ENCODE results near the gene DPP10. TPM values are rescaled to one million over a fixed set of nuclear protein-coding genes. Genes with fewer than 3 reads are reported as not detected.

The DPP10 gene
- total RNA-seq, 1 experiment from 2014 or later: not detected

DNA sequence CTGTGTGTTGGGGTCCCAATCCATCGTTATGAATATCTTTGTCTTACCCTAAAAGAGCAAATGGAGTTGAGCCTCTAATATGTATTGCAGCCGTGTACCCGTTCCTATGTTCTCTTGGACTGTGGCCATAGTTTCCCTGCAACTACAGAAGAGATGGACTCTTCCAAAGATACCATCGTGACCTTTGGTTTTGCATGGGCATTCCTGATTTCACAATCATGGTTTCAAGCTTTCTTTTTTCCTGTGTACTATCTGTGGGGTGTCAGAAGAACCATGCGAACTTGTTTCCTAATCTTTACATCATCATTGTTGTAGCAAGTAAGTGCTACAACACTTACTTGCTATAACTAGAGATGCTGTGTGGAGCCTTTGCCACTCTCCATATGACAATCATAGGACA lies 1295.7 kb downstream of the DPP10 start:
- DNase-seq (ENCODE audit: low read depth): no peak

DNA sequence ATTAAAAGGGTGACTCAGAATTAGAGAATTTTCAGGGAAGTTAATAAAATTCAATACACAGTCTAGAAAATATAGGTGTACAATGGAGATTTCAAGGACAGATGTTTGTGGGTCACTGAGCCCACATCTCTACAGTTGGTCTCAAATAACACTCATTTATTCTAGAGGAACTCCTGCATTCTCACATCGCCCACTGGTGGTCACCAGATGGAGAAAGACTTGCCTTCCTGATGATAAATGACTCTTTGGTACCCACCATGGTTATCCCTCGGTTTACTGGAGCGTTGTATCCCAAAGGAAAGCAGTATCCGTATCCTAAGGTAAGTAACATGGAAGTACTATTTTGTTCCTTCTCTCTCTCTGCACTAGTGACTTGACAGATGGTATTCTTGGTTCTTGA lies 1297.1 kb downstream of the DPP10 start:
- no peak for DNase-seq (ENCODE audit: low read depth)

DNA sequence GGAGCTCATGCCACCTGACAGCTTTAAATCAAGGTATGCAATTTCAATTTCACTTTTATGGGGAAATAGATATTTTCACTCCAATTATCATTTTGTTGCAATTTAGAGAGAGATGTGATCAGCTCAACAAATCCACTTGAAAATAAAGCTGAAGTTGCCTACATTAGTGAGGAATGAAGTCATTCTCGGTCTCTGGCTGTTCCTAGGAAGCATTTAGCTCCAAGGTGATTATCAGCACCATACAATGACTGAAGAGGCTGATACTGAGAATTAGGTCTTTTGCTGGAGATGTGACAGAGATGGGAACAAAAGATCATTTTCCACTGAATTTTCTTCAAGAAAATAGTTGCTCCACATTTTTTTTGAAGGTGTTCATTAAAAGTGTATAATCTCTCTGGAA lies 1303.7 kb downstream of the DPP10 start:
- no peak for DNase-seq (ENCODE audit: low read depth)

DNA sequence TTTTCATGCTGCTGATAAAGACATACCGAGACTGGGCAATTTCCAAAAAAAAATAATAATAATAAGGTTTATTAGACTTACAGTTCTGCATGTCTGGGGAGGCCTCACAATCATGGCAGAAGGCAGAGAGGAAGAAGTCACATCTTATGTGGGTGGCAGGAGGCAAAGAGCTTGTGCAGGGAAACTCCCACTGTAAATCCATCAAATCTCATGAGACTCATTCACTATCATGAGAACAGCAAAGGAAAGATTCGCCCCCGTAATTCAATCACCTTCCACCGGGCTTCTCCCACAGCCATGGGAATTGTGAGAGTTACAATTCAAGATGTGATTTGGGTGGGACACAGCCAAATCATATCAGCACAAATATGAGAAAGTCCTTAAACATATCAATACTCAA lies 1314.8 kb downstream of the DPP10 start:
- no peak for DNase-seq (ENCODE audit: low read depth)

DNA sequence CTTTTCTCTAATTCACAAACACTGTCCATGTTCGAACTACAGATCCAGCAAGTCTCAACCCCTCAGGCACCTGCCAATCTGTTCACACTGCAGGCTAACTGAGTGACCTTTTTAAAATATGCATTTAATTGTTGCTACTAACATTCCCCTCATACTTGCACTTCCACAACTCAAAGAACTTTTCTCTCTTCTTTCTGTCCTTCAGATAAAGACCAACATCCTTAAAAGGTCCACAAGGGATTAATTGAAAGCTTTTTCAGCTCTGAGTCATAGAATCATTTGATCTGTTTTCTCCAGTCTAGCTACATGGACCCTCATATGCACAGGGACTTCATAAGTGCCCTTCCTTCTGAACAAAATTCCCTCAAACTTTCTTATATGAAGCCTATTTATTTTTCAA lies 1321.2 kb downstream of the DPP10 start:
- DNase-seq (ENCODE audit: low read depth): no peak

DNA sequence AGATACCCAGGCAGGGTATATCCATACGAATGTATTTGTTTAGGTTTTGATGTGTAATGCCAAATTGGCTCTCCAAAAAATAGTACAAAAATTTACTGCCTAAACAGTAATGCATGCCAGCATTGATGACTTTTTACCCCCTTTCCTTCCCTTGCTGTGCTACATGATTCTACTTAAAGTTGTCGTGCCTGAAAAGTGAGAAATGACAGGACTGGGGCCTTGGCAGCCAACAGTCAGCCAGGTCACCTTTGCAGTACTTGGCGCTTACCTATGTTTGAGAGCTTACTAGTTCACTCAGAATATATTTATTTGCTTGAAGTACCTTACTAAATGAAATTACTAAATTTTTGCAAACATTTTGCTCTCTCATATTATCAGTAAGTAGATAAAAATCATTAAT lies 1329.1 kb downstream of the DPP10 start:
- DNase-seq (ENCODE audit: low read depth): no peak

DNA sequence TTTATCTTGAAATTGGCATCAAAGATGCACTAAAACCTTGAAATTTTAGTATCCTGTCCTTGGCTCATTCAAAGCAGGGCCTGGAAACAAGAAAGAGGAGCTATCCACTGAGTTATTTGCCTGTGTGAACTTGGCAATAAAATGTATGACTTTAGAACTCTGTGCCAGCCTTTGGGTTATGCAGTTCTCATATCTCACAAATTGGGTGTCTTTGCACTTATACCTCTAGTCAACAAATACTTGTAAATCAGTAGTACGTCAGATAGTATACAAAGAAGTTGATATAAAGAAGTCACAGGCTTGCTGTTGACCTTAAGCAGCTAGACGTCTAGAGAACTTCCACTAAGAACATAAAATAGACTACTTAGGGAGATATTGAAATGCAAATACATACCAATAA lies 1331.9 kb downstream of the DPP10 start:
- DNase-seq (ENCODE audit: low read depth): no peak

DNA sequence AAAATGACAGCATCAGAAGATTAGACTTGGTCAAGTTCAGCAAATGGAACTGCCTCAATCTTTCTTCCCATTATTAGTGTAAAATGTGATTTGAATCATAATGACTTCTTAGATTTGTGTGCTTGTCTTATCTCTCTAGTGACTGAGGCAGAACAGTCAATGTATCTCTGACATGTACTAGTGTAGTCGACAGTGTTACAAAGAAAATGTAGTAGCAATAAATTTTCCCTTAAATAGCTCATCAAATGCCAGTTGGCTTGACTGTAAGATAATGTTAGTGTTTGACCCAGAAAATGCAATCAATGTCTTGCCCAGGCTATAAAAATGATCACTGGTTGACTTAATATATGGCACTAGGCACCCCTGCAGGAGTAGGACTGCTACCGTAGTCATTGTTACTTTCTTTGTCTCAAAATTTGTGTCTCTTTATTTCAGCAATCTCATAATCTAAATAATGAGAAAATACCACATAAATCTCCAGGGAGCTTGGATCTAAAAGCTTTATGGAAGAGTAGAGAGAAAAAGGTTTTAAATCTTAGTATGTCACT lies 1336.7 kb downstream of the DPP10 start:
- no peak for DNase-seq (ENCODE audit: low read depth)

DNA sequence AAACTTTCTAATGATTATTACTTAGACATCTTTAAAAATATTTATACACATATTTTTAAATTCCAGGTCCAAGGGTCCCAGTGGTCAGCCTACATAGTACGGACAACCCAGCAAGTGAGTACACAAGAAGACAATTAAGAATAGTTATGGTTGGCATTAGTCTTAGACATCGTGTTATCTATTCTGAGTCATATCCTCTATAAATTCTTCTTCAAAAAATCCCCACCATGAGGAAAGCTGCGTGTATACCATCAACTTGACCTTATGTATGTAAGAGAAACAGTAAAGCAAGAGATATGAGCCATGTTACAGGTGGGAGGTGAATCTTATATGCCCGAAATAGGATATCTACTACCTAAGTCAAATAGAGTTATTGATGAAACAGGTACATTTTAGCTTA lies 1339.8 kb downstream of the DPP10 start:
- DNase-seq (ENCODE audit: low read depth): no peak

DNA sequence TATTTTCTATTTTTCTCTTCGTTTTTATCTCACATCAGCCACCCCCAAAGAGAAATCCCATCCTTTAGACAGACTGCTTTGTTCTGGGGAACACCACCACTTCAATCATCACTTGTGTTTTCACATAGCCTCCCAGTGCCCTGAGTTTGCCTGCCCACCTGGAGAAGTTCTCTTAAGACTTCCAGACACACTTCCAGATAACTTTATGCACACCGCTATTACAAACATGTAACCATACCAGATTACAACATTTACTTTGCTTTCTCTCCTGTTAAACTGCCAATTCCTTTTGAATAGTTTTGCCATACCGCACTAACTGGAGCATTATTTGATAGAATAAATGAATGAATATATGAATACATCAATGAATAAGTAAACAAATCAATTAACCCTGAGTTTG lies 1353.6 kb downstream of the DPP10 start:
- DNase-seq (ENCODE audit: low read depth): no peak

DNA sequence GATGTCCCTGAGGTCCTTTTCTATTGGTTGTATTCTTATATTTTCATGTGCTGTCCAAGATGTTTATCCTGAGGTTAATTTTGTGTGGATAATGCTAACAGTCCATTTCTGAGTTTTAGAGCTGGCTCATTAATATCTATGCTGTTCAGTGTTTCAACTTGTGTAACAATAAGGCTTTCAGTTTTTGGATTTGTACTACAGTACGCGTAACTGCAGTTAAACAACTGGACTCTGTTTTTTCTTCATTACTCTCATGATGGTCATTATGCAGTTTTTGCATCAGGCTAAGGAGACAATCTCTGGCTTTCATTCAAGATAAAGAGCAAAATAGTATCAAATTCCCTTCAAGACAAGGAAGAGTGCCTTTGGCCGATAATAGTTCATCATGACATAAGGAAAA lies 1364.8 kb downstream of the DPP10 start:
- DNase-seq (ENCODE audit: low read depth): no peak

DNA sequence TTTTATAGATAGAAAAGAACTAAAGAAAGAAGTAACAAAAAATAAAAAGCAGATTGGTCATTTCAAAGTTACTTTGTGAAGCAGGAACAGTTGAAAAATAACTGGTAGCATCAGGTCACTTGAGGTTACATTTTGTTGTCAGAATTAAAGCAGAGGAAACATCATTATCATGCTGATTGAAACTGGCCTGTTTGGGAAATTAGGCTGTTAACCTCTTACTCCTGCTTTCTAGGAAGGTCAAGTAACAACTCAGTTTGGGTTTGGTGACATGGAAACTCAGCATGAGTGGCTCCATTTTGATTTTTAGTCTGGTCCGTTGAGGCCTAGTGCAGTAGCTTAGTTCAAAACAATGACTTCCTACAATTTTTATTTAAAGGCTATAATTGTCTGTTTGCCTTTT lies 1383.5 kb downstream of the DPP10 start:
- DNase-seq (ENCODE audit: low read depth): no peak

DNA sequence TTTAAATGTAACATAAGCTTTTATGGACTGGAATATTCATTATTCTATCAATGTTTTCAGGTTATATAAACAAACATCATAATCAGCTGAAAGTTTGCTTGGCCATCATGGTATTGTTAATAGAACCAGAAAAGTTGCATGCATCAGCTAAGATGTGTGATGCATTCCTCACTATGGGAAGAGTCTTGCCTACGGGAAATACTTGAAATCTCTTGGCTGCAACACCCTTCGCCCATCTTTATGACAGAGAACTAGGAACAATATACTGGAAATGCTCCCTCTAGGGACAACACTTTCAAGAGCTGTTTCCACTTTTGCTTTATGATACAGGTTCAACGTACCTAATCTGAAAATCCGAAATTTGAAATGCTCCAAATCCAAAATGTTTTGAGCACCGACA lies 1390.8 kb downstream of the DPP10 start:
- no peak for DNase-seq (ENCODE audit: low read depth)

DNA sequence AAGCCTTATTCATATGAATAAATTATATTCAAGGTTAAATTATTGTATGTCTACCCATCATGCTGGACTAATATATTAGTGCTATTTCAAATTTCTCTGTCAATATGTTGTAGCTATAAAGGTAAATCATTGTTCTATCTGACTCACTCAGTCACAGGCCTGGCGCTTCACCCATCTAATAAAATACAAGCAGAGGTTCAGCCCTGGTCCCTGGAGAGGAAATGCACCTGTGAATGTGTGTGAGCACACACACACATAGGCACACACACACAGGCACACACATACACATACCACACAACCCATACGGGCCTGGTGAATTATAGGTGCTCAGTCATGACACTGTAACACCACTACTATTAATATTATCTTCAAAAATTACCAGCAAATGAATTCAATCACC lies 1396.1 kb downstream of the DPP10 start:
- no peak for DNase-seq (ENCODE audit: low read depth)

DNA sequence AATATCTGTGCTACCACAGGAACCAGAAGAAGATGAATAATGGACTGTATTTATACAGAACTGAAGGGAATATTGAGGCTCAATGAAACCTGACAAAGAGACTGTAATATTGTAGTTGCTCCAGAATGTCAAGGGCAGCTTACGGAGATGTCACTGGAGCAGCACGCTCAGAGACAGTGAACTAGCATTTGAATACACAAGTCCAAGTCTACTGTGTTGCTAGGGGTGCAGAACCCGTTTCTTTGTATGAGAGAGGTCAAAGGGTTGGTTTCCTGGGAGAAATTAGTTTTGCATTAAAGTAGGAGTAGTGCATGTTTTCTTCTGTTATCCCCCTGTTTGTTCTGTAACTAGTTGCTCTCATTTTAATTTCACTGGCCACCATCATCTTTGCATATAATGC lies 1399.9 kb downstream of the DPP10 start:
- no peak for DNase-seq (ENCODE audit: low read depth)

DNA sequence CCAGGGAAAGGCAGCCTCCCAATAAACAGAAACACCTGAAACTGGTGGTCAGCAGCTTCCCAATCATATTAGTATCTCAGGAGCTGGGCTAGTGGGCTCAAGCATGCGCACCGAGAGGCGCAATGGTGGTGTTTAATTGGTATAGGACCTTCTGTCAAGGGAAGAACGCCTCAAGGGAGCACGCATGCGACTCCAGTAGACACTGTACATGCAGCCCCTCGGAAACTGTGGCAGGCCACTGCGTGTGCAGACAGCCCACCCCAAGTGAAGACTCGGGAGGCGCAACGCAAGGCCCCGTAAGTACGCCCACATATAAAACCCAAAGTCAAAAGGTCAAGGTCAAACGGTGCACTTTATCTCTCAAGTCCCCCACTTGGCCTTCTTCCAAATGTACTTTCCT lies 1405.8 kb downstream of the DPP10 start:
- DNase-seq (ENCODE audit: low read depth): no peak

DNA sequence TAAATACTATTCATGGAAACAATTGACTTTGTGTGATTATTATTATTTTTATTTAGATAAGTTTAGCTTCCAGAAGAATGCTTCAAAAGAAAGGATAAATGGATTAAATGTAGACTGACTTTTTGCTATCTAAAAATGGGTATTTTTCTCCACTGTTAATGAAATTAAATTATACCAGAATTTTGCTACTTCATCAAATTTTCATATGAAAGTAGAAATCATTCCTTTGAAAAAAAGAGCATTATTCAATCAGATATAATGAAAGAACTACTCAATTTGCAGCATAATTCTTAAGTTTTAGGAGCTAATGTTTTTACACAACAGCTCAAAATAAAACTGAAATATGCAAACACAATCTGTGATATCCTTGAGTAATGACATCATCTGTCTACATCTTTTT lies 1424.6 kb downstream of the DPP10 start:
- DNase-seq (ENCODE audit: low read depth): no peak

DNA sequence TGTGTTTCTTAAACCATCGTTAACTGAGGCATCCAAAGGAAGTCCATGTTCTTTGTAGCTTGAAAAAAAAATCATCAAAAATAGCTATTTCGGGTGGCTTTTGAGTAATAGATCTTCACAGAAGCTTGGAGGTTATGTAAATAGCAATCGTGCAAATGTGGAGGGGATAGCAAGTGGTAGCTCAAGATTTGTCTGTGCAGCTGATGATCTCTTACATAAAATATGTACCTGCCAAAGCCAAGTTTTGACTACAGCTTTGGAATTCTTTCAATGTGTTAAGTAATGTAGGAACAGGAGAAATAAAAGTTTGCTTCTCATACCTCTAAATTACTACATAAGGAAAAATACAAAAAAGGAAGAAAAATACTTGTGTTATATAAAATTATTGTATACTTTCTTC lies 1432.0 kb downstream of the DPP10 start:
- DNase-seq (ENCODE audit: low read depth): no peak

DNA sequence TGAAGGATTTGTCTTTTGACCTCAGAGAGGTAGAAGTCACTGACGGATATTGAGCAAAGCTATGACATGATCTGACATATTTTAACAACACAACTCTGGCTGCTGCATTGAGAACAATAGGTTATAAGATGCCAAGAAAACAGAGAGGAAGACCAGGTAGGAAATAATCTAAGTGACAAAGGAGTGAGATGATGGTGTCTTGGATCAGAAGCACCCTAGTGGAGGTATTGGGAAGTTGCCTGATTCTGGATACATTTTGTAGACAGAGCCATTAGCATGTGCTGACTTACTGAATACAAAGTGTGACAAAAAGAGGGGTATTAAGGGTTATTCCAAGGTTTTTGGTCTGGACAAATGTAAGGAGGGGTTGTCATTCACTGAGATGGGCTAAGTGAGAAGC lies 1438.1 kb downstream of the DPP10 start:
- no peak for DNase-seq (ENCODE audit: low read depth)

DNA sequence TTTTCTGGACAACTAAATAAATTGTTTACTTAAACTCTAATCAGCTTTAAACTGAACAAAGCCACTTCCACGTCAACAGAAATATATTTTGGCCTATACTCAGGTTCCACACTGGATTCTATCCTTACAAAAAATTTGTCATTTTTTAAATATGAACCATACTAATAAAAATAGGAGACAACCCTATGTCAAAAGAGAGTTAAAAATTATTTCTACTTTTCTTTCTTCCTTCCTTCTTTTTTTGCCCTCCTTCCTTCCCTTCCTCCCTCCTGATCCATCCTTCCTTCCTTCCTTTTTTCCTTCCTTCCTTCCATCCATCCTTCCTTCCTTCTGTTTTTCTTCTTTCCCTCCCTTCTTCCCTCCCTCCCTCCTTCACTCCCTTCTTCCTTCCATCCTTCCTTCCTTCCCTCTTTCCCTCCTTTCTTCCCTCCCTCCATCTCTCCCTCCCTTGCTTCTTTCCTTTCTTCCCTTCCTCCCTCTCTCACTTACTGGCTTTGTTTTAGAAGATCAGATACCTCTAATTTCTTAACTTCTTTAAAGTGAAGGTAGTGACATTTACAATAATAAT lies 1444.9 kb downstream of the DPP10 start:
- DNase-seq (ENCODE audit: low read depth): no peak

Measured in M059J (cell line).